Stimulated activated CD8-positive, alpha-beta memory T cell treated with anti-CD3 and anti-CD28 coated beads, Interleukin-15, amount 100 ng/mL, for 1 hour (primary cell): ENCODE data around the gene GGCT.
"Not testable (repeated sequence)": the region's sequence is repeated elsewhere in the genome, so short reads cannot be mapped to it uniquely, and the experiment has no call there.

Experiments
- DNase-seq: peaks from one replicate; pipeline ENCODE4 v3.0.0-alpha.2; 2020; ENCODE audit warnings: low read depth

The GGCT gene

GRCh38 chr7:30515761-30516160, 11.1 kb upstream of the GGCT start:
- DNase-seq, result no peak

GRCh38 chr7:30514776-30515175, 10.1 kb upstream of the GGCT start:
- no peak for DNase-seq

- no peak for DNase-seq
Measured at GRCh38 chr7:30514177-30514576, 9.5 kb upstream of the GGCT start.

GRCh38 chr7:30513762-30514161, 9.1 kb upstream of the GGCT start:
- DNase-seq, result no peak

GRCh38 chr7:30511973-30512662, 7.5 kb upstream of the GGCT start:
- DNase-seq, result no peak

GRCh38 chr7:30511494-30511893, 6.9 kb upstream of the GGCT start:
- DNase-seq, result no peak

GRCh38 chr7:30510124-30511075, 5.8 kb upstream of the GGCT start:
- no peak for DNase-seq

- not testable (repeated sequence) for DNase-seq
Measured at GRCh38 chr7:30509171-30509857, 4.7 kb upstream of the GGCT start.

- not testable (repeated sequence) for DNase-seq
Measured at GRCh38 chr7:30507346-30507900, 2.8 kb upstream of the GGCT start.

- no peak for DNase-seq
Measured at GRCh38 chr7:30505174-30505697, 607 bp upstream of the GGCT start.

GRCh38 chr7:30503274-30504212, 1.1 kb downstream of the GGCT start:
- DNase-seq, result no peak

- DNase-seq, result no peak
Measured at GRCh38 chr7:30502470-30503251, 2.0 kb downstream of the GGCT start.

- no peak for DNase-seq
Measured at GRCh38 chr7:30501264-30501663, 3.4 kb downstream of the GGCT start.

GRCh38 chr7:30493228-30493627, 11.4 kb downstream of the GGCT start:
- no peak for DNase-seq

GRCh38 chr7:30491417-30491816, 13.2 kb downstream of the GGCT start:
- no peak for DNase-seq

- no peak for DNase-seq
Measured at GRCh38 chr7:30487371-30487770, 17.3 kb downstream of the GGCT start.

GRCh38 chr7:30485667-30486066, 19.0 kb downstream of the GGCT start:
- DNase-seq, result no peak

- DNase-seq, result not testable (repeated sequence)
Measured at GRCh38 chr7:30481416-30481815, 23.2 kb downstream of the GGCT start.

- no peak for DNase-seq
Measured at GRCh38 chr7:30479202-30480120, 25.2 kb downstream of the GGCT start.
